ENCODE data around the gene ALK. TPM values are rescaled to one million over a fixed set of nuclear protein-coding genes. Genes with fewer than 3 reads are reported as not detected.

The ALK gene
- polyA plus RNA-seq, 3 donors = not detected

- peak overlapping the region in 1 of 7 donors; percentile 4 for H3K27ac Mint-ChIP-seq
- DNase-seq = no peak
- WGBS (ENCODE audit: insufficient coverage) = no CpG with 5 or more reads among the region's 3 CpGs
- Histone ChIP-seq H3K27ac (ENCODE audit: low read depth in 1 of 2, low read length in 2 of 2) (no peak overlapping the region), H3K4me2 (replicated peaks; ENCODE audit: extremely low read depth, low read length, poor library complexity, severe bottlenecking) (no peak overlapping the region), H3K4me1 (ENCODE audit: control insufficient read depth in 1 of 2, insufficient read depth in 2 of 2, low read length in 2 of 2) (peaks cover 0 to 6% of the 10 kb centered on the region in 2 donors), H4K20me1 (ENCODE audit: insufficient read depth, low read length) (no peaks in the 10 kb centered on the region), H2AFZ (ENCODE audit: insufficient read depth, low read depth, low read length, poor library complexity, severe bottlenecking) (no peak overlapping the region), H3K27me3 (ENCODE audit: control insufficient read depth in 2 of 2, insufficient read depth in 2 of 2, low read length in 2 of 2) (no peaks in the 10 kb centered on the region), H3K9me3 (replicated peaks in 1 of 2; ENCODE audit: control insufficient read depth in 1 of 2, insufficient read depth in 1 of 2, low read length in 2 of 2) (no peaks in the 10 kb centered on the region), H3K36me3 (replicated peaks in 1 of 2; ENCODE audit: control insufficient read depth in 1 of 2, insufficient read depth in 2 of 2, low read length in 2 of 2) (no peaks in the 10 kb centered on the region), H3K79me2 (ENCODE audit: insufficient read depth, low read length) (no peaks in the 10 kb centered on the region), H3K4me3 (replicated peaks in 1 of 3; ENCODE audit: low read depth in 2 of 3, low read length in 3 of 3) (no peak overlapping the region), H3K9ac (ENCODE audit: insufficient read depth, low read length, poor library complexity, severe bottlenecking) (no peak overlapping the region)
- peaks cover 3% of the 10 kb centered on the region for H3K4me1 Mint-ChIP-seq
- H3K4me3 Mint-ChIP-seq = no peak overlapping the region
- intact Hi-C loops (cut with micrococcal nuclease) = no loop called here
- H3K36me3 Mint-ChIP-seq = peaks cover 1 to 2% of the 10 kb centered on the region in 2 donors
- no peak for TF ChIP-seq CTCF (IDR thresholded peaks at IDR 0.05)
- H3K9me3 Mint-ChIP-seq = no peaks in the 10 kb centered on the region
- peaks cover 0 to 5% (median 0%) of the 10 kb centered on the region in 3 donors for H3K27me3 Mint-ChIP-seq (ENCODE audit: low read depth in 3 of 3)
These were observed 713.8 kb downstream of the ALK start for GRCh38 chr2:29207352-29208148.

GRCh38 chr2:29206941-29207340 is 714.4 kb downstream of the ALK start:
- no peak overlapping the region for H3K4me3 Mint-ChIP-seq
- intact Hi-C loops (cut with micrococcal nuclease) = no loop called here
- Histone ChIP-seq H3K79me2 (ENCODE audit: insufficient read depth, low read length) (no peaks in the 10 kb centered on the region), H3K36me3 (replicated peaks in 1 of 2; ENCODE audit: control insufficient read depth in 1 of 2, insufficient read depth in 2 of 2, low read length in 2 of 2) (no peaks in the 10 kb centered on the region), H4K20me1 (ENCODE audit: insufficient read depth, low read length) (no peaks in the 10 kb centered on the region), H3K4me2 (replicated peaks; ENCODE audit: extremely low read depth, low read length, poor library complexity, severe bottlenecking) (no peak overlapping the region), H3K27me3 (ENCODE audit: control insufficient read depth in 2 of 2, insufficient read depth in 2 of 2, low read length in 2 of 2) (no peaks in the 10 kb centered on the region), H3K4me1 (ENCODE audit: control insufficient read depth in 1 of 2, insufficient read depth in 2 of 2, low read length in 2 of 2) (peaks cover 0 to 2% of the 10 kb centered on the region in 2 donors), H2AFZ (ENCODE audit: insufficient read depth, low read depth, low read length, poor library complexity, severe bottlenecking) (no peak overlapping the region), H3K4me3 (replicated peaks in 1 of 3; ENCODE audit: low read depth in 2 of 3, low read length in 3 of 3) (no peak overlapping the region), H3K9me3 (replicated peaks in 1 of 2; ENCODE audit: control insufficient read depth in 1 of 2, insufficient read depth in 1 of 2, low read length in 2 of 2) (no peaks in the 10 kb centered on the region), H3K27ac (ENCODE audit: low read depth in 1 of 2, low read length in 2 of 2) (no peak overlapping the region), H3K9ac (ENCODE audit: insufficient read depth, low read length, poor library complexity, severe bottlenecking) (no peak overlapping the region)
- H3K9me3 Mint-ChIP-seq = no peaks in the 10 kb centered on the region
- H3K4me1 Mint-ChIP-seq = no peaks in the 10 kb centered on the region
- DNase-seq = no peak
- H3K27ac Mint-ChIP-seq = peak overlapping the region in 1 of 7 donors; percentile 4
- TF ChIP-seq CTCF (IDR thresholded peaks at IDR 0.05) = no peak
- WGBS (ENCODE audit: insufficient coverage) = no CpG with 5 or more reads among the region's 5 CpGs
- peaks cover 1 to 2% of the 10 kb centered on the region in 2 donors for H3K36me3 Mint-ChIP-seq
- peaks cover 0 to 5% (median 0%) of the 10 kb centered on the region in 3 donors for H3K27me3 Mint-ChIP-seq (ENCODE audit: low read depth in 3 of 3)

Measured in CD14-positive monocyte (primary cell).